ENCODE measurements around the gene RNF207. TPM values are rescaled to one million over a fixed set of nuclear protein-coding genes. Genes with fewer than 3 reads are reported as not detected.

Gene RNF207
- total RNA-seq, 1 experiment from 2014 or later = 6.4 TPM

- H3K27ac ChIP-seq (ENCODE audit: low read depth, low read length, poor library complexity, severe bottlenecking) = no peak overlapping the region
- peaks cover 9% of the 10 kb centered on the region for H3K27me3 ChIP-seq (replicated peaks; ENCODE audit: insufficient read depth, low read depth, low read length, poor library complexity)
- H3K4me1 ChIP-seq (ENCODE audit: insufficient read depth, low read length, poor library complexity, severe bottlenecking) = no peaks in the 10 kb centered on the region
- BruUV-seq (replicated peaks) = no TSS peak
- POLR2A ChIA-PET (ENCODE audit: low non-redundant PET) = no interaction called here
- CTCF ChIA-PET = no interaction called here
- H3K9me3 ChIP-seq (ENCODE audit: low read depth, low read length, poor library complexity, severe bottlenecking) = no peaks in the 10 kb centered on the region
- no peak for DNase-seq (ENCODE audit: low spot score)
- H3K36me3 ChIP-seq (ENCODE audit: insufficient read depth, low read length, poor library complexity, severe bottlenecking) = no peaks in the 10 kb centered on the region
- TF ChIP-seq CTCF (conservative IDR thresholded peaks at IDR 0.05; ENCODE audit: low read depth, low read length) (no peak), EZH2 (IDR thresholded peaks at IDR 0.05; ENCODE audit: borderline replicate concordance, low read depth, low read length, poor library complexity, severe bottlenecking) (no peak)
- intact Hi-C loops (cut with micrococcal nuclease; ENCODE audit: unreplicated experiment) = no loop called here
- no peak overlapping the region for H3K4me3 ChIP-seq (ENCODE audit: low read depth, low read length, poor library complexity, severe bottlenecking)
These were observed 47.7 kb upstream of the RNF207 start for GRCh38 chr1:6158181-6158580.

- no peak overlapping the region for H3K27ac ChIP-seq (ENCODE audit: low read depth, low read length, poor library complexity, severe bottlenecking)
- no peak for DNase-seq (ENCODE audit: low spot score)
- TF ChIP-seq EZH2 (IDR thresholded peaks at IDR 0.05; ENCODE audit: borderline replicate concordance, low read depth, low read length, poor library complexity, severe bottlenecking) (no peak), CTCF (conservative IDR thresholded peaks at IDR 0.05; ENCODE audit: low read depth, low read length) (no peak)
- no peaks in the 10 kb centered on the region for H3K9me3 ChIP-seq (ENCODE audit: low read depth, low read length, poor library complexity, severe bottlenecking)
- H3K36me3 ChIP-seq (ENCODE audit: insufficient read depth, low read length, poor library complexity, severe bottlenecking) = no peaks in the 10 kb centered on the region
- CTCF ChIA-PET = no interaction called here
- POLR2A ChIA-PET (ENCODE audit: low non-redundant PET) = no interaction called here
- H3K27me3 ChIP-seq (replicated peaks; ENCODE audit: insufficient read depth, low read depth, low read length, poor library complexity) = peaks cover 51% of the 10 kb centered on the region
- no peak overlapping the region for H3K4me3 ChIP-seq (ENCODE audit: low read depth, low read length, poor library complexity, severe bottlenecking)
- intact Hi-C loops (cut with micrococcal nuclease; ENCODE audit: unreplicated experiment) = no loop called here
- BruUV-seq (replicated peaks) = no TSS peak
- no peaks in the 10 kb centered on the region for H3K4me1 ChIP-seq (ENCODE audit: insufficient read depth, low read length, poor library complexity, severe bottlenecking)
These were observed 43.6 kb upstream of the RNF207 start for GRCh38 chr1:6162341-6162740.

DNA sequence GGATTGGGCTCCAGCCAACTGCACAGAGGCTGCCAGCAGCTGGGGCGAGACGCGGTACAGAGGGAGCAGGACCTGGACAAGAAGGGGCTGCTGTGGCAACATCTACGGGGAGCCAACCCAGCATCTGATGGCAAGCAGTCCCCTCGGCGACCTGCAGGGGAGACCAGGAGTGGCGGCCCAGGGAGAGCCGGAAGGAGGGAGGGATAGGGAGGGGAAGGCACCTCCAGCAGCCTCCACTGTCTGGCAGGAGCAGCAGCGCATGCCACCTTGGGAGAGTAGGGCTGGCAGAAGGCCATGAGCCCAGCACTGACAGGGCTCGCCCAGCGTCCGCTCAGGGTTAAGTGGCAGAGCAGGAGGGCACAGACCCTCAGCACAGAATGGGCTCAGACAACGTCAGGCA, 43.1 kb upstream of the RNF207 start:
- Histone ChIP-seq H3K27ac (ENCODE audit: low read depth, low read length, poor library complexity, severe bottlenecking) (no peak overlapping the region), H3K4me3 (ENCODE audit: low read depth, low read length, poor library complexity, severe bottlenecking) (no peak overlapping the region), H3K4me1 (ENCODE audit: insufficient read depth, low read length, poor library complexity, severe bottlenecking) (no peaks in the 10 kb centered on the region), H3K36me3 (ENCODE audit: insufficient read depth, low read length, poor library complexity, severe bottlenecking) (no peaks in the 10 kb centered on the region), H3K9me3 (ENCODE audit: low read depth, low read length, poor library complexity, severe bottlenecking) (no peaks in the 10 kb centered on the region), H3K27me3 (replicated peaks; ENCODE audit: insufficient read depth, low read depth, low read length, poor library complexity) (peaks cover 55% of the 10 kb centered on the region)
- DNase-seq (ENCODE audit: low spot score) = no peak
- ChIA-PET CTCF (no interaction called here), POLR2A (ENCODE audit: low non-redundant PET) (no interaction called here)
- intact Hi-C loops (cut with micrococcal nuclease; ENCODE audit: unreplicated experiment) = no loop called here
- TF ChIP-seq CTCF (conservative IDR thresholded peaks at IDR 0.05; ENCODE audit: low read depth, low read length) (no peak), EZH2 (IDR thresholded peaks at IDR 0.05; ENCODE audit: borderline replicate concordance, low read depth, low read length, poor library complexity, severe bottlenecking) (no peak)
- BruUV-seq (replicated peaks) = no TSS peak
